Neural progenitor cell (in vitro differentiated cells): ENCODE measurements around the gene SEMA6D. TPM values are rescaled to one million over a fixed set of nuclear protein-coding genes. Genes with fewer than 3 reads are reported as not detected.

ENCODE experiments used
- DNase-seq: peaks from one replicate; pipeline ENCODE4 v3.0.0-alpha.2; 2016; ENCODE audit warnings: low spot score
- H2AFZ ChIP-seq: fragments of 200-600 bp; sonication (generic); replicated peaks from 2 replicates; pipeline ENCODE4 v1.6.1; 2016; ENCODE audit warnings: antibody characterized with exemption
- H3F3A ChIP-seq: fragments of 200-600 bp; sonication (generic); 2 replicates; pipeline ENCODE4 v1.6.1; 2016; ENCODE audit warnings: antibody characterized with exemption, low read depth
- H3K27ac ChIP-seq: fragments of 200-600 bp; sonication (generic); 2 replicates; pipeline ENCODE4 v1.5.1; 2016; ENCODE audit warnings: mild to moderate bottlenecking
- H3K27me3 ChIP-seq: fragments of 200-600 bp; sonication (generic); 2 replicates; pipeline ENCODE4 v1.6.1; 2016; ENCODE audit warnings: mild to moderate bottlenecking, moderate library complexity
- H3K36me3 ChIP-seq: fragments of 200-600 bp; sonication (generic); 2 replicates; pipeline ENCODE4 v1.5.1; 2016
- H3K4me1 ChIP-seq: fragments of 200-600 bp; sonication (generic); 2 replicates; pipeline ENCODE4 v1.6.1; 2016; ENCODE audit warnings: mixed run types
- H3K4me2 ChIP-seq: fragments of 200-600 bp; sonication (generic); 2 replicates; pipeline ENCODE4 v1.6.1; 2016
- H3K4me3 ChIP-seq: fragments of 200-600 bp; sonication (generic); 2 replicates; pipeline ENCODE4 v1.5.1; 2016
- H3K79me2 ChIP-seq: fragments of 200-600 bp; sonication (generic); 2 replicates; pipeline ENCODE4 v1.6.1; 2016; ENCODE audit warnings: low read depth
- H3K9ac ChIP-seq: fragments of 200-600 bp; sonication (generic); 2 replicates; pipeline ENCODE4 v1.6.1; 2016
- H3K9me3 ChIP-seq: fragments of 200-600 bp; sonication (generic); 2 replicates; pipeline ENCODE4 v1.5.1; 2016; ENCODE audit warnings: low read depth
- H4K20me1 ChIP-seq: fragments of 200-600 bp; sonication (generic); 2 replicates; pipeline ENCODE4 v1.6.1; 2016; ENCODE audit warnings: low read depth
- H3K27ac Mint-ChIP-seq: 3 replicates; pipeline ENCODE4 v1.8.0; 2021; ENCODE audit warnings: mixed read lengths
- H3K27me3 Mint-ChIP-seq: 2 replicates; pipeline ENCODE4 v1.8.0; 2022; ENCODE audit warnings: low read depth, mild to moderate bottlenecking, inconsistent platforms, moderate library complexity, mixed read lengths; ENCODE audit not compliant: insufficient read depth
- H3K36me3 Mint-ChIP-seq: 3 replicates; pipeline ENCODE4 v1.8.0; 2021; ENCODE audit warnings: mixed read lengths
- H3K4me1 Mint-ChIP-seq: 3 replicates; pipeline ENCODE4 v1.8.0; 2021; ENCODE audit warnings: mixed read lengths
- H3K4me3 Mint-ChIP-seq: 3 replicates; pipeline ENCODE4 v1.8.0; 2021; ENCODE audit warnings: mild to moderate bottlenecking, moderate library complexity, mixed read lengths
- H3K9me3 Mint-ChIP-seq: 3 replicates; pipeline ENCODE4 v1.8.0; 2020; ENCODE audit warnings: mixed read lengths
- EZH2 ChIP-seq: fragments of 200-600 bp; sonication (generic); IDR thresholded peaks from 2 replicates; pipeline ENCODE4 v1.6.1; 2017; ENCODE audit warnings: antibody characterized with exemption, mild to moderate bottlenecking, moderate library complexity
- EZH2phosphoT487 ChIP-seq: fragments of 200-600 bp; sonication (generic); IDR thresholded peaks from 2 replicates; pipeline ENCODE4 v1.6.1; 2017; ENCODE audit warnings: antibody characterized with exemption
- total RNA-seq: library from RNA; depleted of rRNA; stranded (reverse); fragments of >200 nt; gene quantifications from 2 replicates; pipeline ENCODE4 v1.2.3, GENCODE V29; 2015; ENCODE audit warnings: low replicate concordance
- TF ChIP-seq, protein P1 (sequence below): fragments of 200-600 bp; sonication (generic); IDR thresholded peaks from 2 replicates; pipeline ENCODE4 v1.5.1; 2017; ENCODE audit warnings: antibody characterized with exemption, mild to moderate bottlenecking

The SEMA6D gene
- total RNA-seq, 1 donor from 2014 or later, result 23.5 TPM

DNA sequence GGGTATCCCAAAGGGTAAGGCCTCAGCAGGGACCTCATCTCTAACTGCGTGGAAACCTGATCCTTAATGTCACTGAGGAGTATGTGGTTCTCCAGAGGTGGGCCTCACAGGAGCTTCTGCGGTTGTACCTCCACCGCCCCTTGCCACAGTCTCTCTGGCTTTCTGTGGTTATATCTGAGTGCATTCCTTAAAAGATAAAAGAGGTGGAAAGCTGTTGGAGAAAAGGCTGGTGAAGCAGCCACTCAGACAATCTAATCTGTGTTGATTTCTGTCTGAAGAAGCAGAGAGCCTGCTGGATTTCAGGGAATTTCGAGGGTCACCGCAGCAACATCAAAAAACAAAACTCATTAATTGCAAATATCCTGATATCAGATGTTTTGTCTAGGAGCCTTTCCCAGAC is 51.4 kb downstream of the SEMA6D start:
- H3K27me3 Mint-ChIP-seq, result peaks cover under 1% of the 10 kb centered on the region
- Histone ChIP-seq H3F3A (no peaks in the 10 kb centered on the region), H3K9me3 (no peaks in the 10 kb centered on the region), H4K20me1 (no peaks in the 10 kb centered on the region), H3K36me3 (no peaks in the 10 kb centered on the region), H2AFZ (no peak overlapping the region), H3K9ac (no peak overlapping the region), H3K4me1 (peaks cover 17% of the 10 kb centered on the region), H3K4me3 (no peak overlapping the region), H3K27ac (no peak overlapping the region), H3K4me2 (no peak overlapping the region), H3K79me2 (no peaks in the 10 kb centered on the region), H3K27me3 (no peaks in the 10 kb centered on the region)
- no peaks in the 10 kb centered on the region for H3K4me1 Mint-ChIP-seq
- no peak for DNase-seq
- H3K36me3 Mint-ChIP-seq, result peaks cover 78% of the 10 kb centered on the region
- H3K9me3 Mint-ChIP-seq, result peaks cover 4% of the 10 kb centered on the region
- TF ChIP-seq EZH2 (no peak), EZH2phosphoT487 (no peak)
- TF ChIP-seq, protein P1, sequence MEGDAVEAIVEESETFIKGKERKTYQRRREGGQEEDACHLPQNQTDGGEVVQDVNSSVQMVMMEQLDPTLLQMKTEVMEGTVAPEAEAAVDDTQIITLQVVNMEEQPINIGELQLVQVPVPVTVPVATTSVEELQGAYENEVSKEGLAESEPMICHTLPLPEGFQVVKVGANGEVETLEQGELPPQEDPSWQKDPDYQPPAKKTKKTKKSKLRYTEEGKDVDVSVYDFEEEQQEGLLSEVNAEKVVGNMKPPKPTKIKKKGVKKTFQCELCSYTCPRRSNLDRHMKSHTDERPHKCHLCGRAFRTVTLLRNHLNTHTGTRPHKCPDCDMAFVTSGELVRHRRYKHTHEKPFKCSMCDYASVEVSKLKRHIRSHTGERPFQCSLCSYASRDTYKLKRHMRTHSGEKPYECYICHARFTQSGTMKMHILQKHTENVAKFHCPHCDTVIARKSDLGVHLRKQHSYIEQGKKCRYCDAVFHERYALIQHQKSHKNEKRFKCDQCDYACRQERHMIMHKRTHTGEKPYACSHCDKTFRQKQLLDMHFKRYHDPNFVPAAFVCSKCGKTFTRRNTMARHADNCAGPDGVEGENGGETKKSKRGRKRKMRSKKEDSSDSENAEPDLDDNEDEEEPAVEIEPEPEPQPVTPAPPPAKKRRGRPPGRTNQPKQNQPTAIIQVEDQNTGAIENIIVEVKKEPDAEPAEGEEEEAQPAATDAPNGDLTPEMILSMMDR, result no peak
- H3K4me3 Mint-ChIP-seq, result no peak overlapping the region
- H3K27ac Mint-ChIP-seq, result no peak overlapping the region

GRCh38 chr15:47769166-47769565 is 51.9 kb downstream of the SEMA6D start:
- H3K27me3 Mint-ChIP-seq, result no peaks in the 10 kb centered on the region
- no peaks in the 10 kb centered on the region for H3K4me1 Mint-ChIP-seq
- Histone ChIP-seq H3K27me3 (no peaks in the 10 kb centered on the region), H3K4me1 (peaks cover 17% of the 10 kb centered on the region), H2AFZ (no peak overlapping the region), H3F3A (no peaks in the 10 kb centered on the region), H3K9me3 (no peaks in the 10 kb centered on the region), H3K36me3 (no peaks in the 10 kb centered on the region), H3K4me3 (no peak overlapping the region), H4K20me1 (no peaks in the 10 kb centered on the region), H3K4me2 (no peak overlapping the region), H3K79me2 (no peaks in the 10 kb centered on the region), H3K9ac (no peak overlapping the region), H3K27ac (no peak overlapping the region)
- H3K27ac Mint-ChIP-seq, result no peak overlapping the region
- peaks cover 4% of the 10 kb centered on the region for H3K9me3 Mint-ChIP-seq
- DNase-seq, result no peak
- TF ChIP-seq EZH2phosphoT487 (no peak), EZH2 (no peak)
- TF ChIP-seq, protein P1, result no peak
- H3K4me3 Mint-ChIP-seq, result no peak overlapping the region
- peaks cover 75% of the 10 kb centered on the region for H3K36me3 Mint-ChIP-seq

DNA sequence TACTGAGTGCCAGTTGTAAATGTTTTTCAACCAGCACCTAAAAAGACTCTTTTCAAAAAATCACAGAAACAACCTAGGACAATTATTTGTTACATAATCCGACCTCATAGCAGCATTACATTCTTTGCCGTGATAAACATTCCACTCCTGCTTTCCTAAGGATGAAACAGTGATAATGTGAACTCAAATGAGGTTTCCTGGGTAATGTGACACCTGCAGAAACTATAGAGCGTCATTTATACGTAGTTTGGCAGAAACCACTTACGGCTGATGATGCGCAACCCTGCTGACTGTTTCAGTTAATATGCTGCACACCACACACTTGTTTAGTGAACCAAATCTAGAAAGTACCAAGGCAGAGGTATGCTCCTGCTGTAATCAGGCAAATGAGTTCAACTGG is 55.8 kb downstream of the SEMA6D start:
- DNase-seq, result no peak

More for the DNA sequence above, 55.8 kb downstream of the SEMA6D start:
- Histone ChIP-seq H3K4me3 (no peak overlapping the region), H3K27me3 (no peaks in the 10 kb centered on the region), H2AFZ (no peak overlapping the region), H3K4me2 (no peak overlapping the region), H3F3A (no peaks in the 10 kb centered on the region), H4K20me1 (no peaks in the 10 kb centered on the region), H3K4me1 (peaks cover 25% of the 10 kb centered on the region), H3K36me3 (no peaks in the 10 kb centered on the region), H3K9me3 (no peaks in the 10 kb centered on the region), H3K27ac (no peak overlapping the region), H3K79me2 (no peaks in the 10 kb centered on the region), H3K9ac (no peak overlapping the region)
- Mint-ChIP-seq H3K27ac (no peak overlapping the region), H3K9me3 (peaks cover 4% of the 10 kb centered on the region), H3K27me3 (no peaks in the 10 kb centered on the region), H3K36me3 (peaks cover 39% of the 10 kb centered on the region), H3K4me3 (no peak overlapping the region), H3K4me1 (peaks cover 6% of the 10 kb centered on the region)
- TF ChIP-seq, protein P1, result no peak
- TF ChIP-seq EZH2phosphoT487 (no peak), EZH2 (no peak)
